ENCODE data around the gene NCOA5.

DNA sequence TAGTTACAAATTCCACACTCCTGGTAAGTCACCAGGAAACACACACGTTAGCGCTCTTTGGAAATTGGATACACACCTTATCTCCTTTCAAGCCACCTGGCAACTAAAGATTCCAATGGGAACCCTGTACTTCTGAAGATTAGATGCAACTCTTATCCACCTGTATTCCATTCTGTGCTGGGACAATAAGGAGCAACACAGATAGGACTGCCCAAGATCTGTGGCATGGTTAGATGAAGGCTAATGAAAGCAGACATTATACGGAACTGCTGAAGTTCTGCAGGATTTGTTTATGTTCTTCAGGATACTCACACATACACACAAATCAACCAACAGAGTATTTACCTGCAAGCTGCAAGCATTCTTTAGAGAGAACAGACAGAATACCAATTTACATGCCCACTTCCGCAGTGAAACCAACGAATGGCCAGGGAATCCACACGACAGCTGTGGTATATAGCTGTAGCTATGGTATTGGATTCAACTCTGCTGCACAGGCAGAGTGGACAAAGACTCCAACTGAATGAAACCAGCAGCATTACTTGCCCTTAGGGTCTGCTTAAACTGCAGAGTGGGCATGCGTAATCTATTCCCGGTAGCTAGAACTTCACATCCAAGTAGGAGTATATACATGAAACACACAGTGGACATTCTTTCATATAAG lies 12.0 kb downstream of the NCOA5 start:
- TF ChIP-seq, protein P1, sequence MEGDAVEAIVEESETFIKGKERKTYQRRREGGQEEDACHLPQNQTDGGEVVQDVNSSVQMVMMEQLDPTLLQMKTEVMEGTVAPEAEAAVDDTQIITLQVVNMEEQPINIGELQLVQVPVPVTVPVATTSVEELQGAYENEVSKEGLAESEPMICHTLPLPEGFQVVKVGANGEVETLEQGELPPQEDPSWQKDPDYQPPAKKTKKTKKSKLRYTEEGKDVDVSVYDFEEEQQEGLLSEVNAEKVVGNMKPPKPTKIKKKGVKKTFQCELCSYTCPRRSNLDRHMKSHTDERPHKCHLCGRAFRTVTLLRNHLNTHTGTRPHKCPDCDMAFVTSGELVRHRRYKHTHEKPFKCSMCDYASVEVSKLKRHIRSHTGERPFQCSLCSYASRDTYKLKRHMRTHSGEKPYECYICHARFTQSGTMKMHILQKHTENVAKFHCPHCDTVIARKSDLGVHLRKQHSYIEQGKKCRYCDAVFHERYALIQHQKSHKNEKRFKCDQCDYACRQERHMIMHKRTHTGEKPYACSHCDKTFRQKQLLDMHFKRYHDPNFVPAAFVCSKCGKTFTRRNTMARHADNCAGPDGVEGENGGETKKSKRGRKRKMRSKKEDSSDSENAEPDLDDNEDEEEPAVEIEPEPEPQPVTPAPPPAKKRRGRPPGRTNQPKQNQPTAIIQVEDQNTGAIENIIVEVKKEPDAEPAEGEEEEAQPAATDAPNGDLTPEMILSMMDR (IDR thresholded peaks at IDR 0.05), result no peak
- no peak for TF ChIP-seq EZH2phosphoT487 (IDR thresholded peaks at IDR 0.05)
